HG03159 (cell line): ENCODE data around the gene GJA4.

Experiments used
- ATAC-seq: cut with Tn5 transposase; IDR thresholded peaks from one replicate; pipeline ENCODE4 v1.9.1; 2021; ENCODE audit warnings: mild to moderate bottlenecking, moderate library complexity; ENCODE audit not compliant: unreplicated experiment

Gene GJA4

GRCh38 chr1:34829250-34829649 lies 36.5 kb downstream of the GJA4 start:
- no peak for ATAC-seq

- ATAC-seq = no peak
These were observed 39.0 kb downstream of the GJA4 start for GRCh38 chr1:34831721-34832246.

DNA sequence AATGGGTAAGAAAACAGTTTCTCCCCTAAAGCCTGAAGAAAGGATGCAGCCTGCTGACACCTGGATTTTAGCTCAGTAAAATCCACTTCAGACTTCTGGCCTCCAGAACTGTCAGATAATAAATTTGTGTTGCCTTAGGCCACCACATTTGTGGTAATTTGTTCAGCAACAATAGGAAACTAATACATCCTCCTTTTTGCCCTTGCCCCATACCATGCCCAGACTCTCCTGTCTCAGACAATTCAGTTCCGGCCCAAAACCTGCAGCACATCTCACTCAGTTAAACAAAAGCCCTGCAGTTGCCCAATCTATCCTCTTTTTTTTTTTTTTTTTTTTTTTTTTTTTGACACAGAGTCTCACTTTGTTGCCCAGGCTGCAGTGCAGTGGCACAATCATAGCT lies 40.9 kb downstream of the GJA4 start:
- no peak for ATAC-seq

DNA sequence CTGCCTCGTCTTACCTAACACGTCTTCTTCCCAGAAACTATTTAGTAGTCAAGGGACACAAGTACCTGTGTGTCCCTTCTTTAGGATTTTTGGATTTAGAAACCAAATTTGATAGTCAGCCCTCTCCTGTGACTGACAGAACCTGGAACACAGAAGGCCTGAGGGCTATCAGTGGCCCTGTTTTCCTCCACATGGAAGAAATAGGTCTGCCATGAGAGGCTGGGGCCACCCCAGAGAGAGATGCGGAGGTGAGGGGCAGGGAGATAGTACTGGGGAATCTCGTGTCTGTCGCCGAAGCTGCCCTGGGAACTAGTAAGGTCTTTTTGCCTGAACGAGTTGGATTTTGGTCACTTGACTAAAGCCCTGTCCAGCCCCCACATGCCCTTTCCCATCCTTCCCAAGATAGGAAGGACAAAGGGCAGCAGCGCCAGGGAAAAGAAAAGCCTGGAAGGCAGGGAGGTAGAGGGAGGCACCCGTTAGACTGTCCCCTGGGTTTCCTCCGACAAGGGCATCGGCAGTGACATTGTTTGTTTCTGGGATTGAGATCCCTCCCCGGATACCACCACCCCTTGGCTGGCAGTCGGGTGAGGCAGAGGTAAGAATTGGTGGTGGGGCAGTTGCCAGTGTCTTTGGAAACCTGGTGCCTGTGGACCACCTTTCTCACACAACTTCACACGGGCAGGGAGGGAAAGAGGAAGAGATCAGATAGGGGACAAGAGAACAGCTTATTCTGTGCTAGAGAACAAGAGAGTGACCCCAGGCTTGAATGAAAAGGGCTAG lies 46.9 kb downstream of the GJA4 start:
- no peak for ATAC-seq

DNA sequence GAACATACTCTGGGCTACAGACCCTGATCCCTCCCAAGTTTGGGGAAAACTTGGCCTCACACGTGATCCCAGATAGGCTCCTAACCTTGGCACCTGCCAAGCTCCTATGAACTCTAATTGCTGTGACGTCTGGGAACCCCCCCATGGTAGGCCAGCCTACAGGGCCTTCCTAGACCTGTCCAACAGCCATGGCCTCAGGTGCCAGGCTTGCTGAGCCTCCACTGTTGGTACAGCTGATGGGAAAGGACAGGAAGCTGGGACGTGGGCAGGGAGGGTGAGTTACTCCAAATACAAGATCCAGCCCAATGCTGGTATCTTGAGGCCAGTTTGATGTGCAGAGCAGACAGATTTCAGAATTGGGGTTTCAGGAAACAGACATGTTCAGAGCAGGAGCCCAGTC lies 47.6 kb downstream of the GJA4 start:
- ATAC-seq = no peak

- ATAC-seq = no peak
These were observed 49.3 kb downstream of the GJA4 start for GRCh38 chr1:34842073-34842472.

DNA sequence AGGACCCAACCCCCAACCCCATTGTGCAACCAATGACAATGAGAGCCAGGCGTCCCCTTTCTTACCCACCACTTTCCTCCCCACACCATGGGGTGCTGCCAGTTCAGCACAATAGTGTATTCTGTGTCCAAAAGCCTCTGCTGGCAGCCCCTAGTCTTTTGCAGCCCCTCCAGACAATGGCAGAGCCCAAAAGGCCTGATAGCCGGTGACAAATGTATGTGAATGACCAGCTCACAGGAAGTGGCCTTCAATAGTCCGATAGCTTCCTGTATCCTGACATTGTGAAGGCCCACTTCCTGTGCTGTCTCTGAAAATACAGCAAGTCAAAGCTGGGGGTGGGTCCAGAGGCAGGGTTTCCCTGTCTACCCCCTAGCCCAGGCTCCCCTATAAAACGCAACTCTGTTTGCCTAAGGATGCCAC lies 50.2 kb downstream of the GJA4 start:
- no peak for ATAC-seq

GRCh38 chr1:34843392-34844251 lies 50.8 kb downstream of the GJA4 start:
- no peak for ATAC-seq

DNA sequence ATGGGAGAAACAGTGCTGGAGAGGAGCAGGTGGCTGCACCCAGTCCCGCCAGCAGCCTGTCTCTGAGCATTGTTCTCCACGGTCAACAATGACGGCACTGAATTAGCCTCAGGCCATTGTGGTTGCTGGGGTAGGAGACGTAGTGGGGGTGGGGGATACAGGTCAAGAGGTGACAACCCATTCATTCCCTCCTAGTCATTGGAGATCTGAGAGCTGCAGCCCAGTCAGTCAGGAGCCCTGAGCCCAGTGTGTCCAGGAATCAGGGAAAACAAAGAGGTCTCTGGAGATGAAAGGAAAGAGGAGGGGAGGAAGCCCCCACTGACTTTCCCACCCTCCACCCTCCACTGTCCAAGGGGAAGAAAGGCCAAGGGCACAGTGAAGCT lies 51.4 kb downstream of the GJA4 start:
- ATAC-seq = no peak
